NCI-H2196 (cell line): ENCODE results near the gene AGPAT3.

ENCODE experiments used
- DNase-seq: peaks from one replicate; lab custom pipeline; 2025; ENCODE audit not compliant: unreplicated experiment; lab: John Stamatoyannopoulos, UW

Gene AGPAT3

GRCh38 chr21:44013380-44014088 is 148.5 kb downstream of the AGPAT3 start:
- DNase-seq = no peak

- DNase-seq = no peak
Measured at GRCh38 chr21:44017601-44018000, 152.6 kb downstream of the AGPAT3 start.

- DNase-seq = no peak
Measured at GRCh38 chr21:44018127-44018526, 153.1 kb downstream of the AGPAT3 start.

- no peak for DNase-seq
Measured at GRCh38 chr21:44018813-44019567, 154.0 kb downstream of the AGPAT3 start.

GRCh38 chr21:44019568-44019958 is 154.5 kb downstream of the AGPAT3 start:
- DNase-seq = no peak

GRCh38 chr21:44020551-44020950 is 155.5 kb downstream of the AGPAT3 start:
- no peak for DNase-seq

GRCh38 chr21:44021064-44021463 is 156.0 kb downstream of the AGPAT3 start:
- DNase-seq = no peak

GRCh38 chr21:44024257-44024656 is 159.2 kb downstream of the AGPAT3 start:
- no peak for DNase-seq

GRCh38 chr21:44024887-44025353 is 159.9 kb downstream of the AGPAT3 start:
- DNase-seq = no peak

- DNase-seq = no peak
Measured at GRCh38 chr21:44027607-44028286, 162.7 kb downstream of the AGPAT3 start.

- no peak for DNase-seq
Measured at GRCh38 chr21:44028287-44028659, 163.2 kb downstream of the AGPAT3 start.

GRCh38 chr21:44029460-44030087 is 164.6 kb downstream of the AGPAT3 start:
- no peak for DNase-seq

GRCh38 chr21:44035244-44035643 is 170.2 kb downstream of the AGPAT3 start:
- no peak for DNase-seq
